Activated T-helper 9 cell treated with anti-CD3 and anti-CD28 coated beads, Interleukin-2, amount 50 U/mL, for 16 hours (primary cell): Measurements from ENCODE around the gene RPTOR.

ENCODE experiments used
- DNase-seq: peaks from one replicate; pipeline ENCODE4 v3.0.0-alpha.2; 2020; ENCODE audit warnings: low read depth

The RPTOR gene

DNA sequence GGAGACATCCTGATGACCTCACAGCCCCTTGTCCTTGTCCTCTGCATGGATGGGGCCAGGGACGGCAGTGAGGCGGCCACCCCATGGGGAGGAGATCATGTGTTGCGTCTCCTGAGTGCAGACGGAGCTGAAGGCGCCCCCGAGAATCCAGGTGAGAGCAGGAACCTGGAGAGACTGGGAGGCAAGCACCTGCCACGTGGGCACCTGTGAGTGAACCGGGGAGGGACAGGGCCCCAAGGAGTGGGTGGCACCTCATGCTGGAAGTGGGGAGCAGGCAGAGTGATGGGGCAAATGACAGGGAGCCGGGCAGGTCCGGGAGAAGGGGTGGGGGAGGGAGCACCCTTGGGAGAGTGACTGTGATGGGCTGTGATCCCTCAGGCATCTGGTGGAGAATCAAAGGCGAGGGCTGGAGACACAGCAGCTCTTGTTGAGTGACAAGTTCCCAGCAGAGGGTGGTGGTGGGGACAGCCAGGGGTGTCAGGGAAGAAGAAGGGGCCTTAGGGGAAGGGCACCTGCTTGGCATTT, 272.7 kb downstream of the RPTOR start:
- no peak for DNase-seq

DNA sequence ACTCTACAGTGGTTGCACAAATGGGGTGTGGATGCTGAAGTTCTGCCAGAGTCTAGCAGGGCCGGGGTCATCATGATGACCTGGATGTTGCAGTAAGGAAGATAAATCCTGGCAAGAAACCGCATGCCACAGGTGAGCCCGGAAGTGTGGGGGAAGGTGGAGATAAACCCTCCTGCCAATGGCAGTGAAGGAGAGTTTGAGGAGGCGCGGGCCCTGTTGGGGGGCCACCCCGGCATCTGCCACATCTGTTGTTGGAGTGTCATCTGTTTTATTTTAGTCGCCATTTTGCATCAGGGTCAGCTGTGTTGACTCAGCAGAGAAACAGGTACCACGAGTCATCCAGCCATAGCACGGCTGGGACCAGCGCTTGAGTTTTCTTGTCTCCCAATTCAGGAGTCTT, 273.2 kb downstream of the RPTOR start:
- DNase-seq: no peak

DNA sequence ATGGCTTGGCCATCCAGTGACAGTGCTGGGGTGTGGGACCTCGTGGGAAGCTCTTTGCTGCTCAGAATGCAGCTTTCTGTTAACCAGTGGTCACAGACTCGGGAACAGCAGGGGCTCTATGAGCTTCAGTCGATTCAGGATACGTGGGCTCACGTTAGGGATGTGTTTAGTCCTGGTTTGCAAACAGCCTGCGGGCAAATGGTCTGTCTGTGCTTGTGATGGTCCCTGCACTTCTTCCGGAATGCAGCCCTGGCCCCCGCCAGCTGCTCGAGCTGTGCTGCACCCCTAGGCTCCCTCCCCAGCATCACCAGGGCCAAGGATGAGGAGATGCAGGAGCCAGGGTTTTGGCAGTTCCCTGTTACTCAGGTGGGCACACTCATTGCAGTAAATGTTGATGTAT, 274.2 kb downstream of the RPTOR start:
- no peak for DNase-seq

DNA sequence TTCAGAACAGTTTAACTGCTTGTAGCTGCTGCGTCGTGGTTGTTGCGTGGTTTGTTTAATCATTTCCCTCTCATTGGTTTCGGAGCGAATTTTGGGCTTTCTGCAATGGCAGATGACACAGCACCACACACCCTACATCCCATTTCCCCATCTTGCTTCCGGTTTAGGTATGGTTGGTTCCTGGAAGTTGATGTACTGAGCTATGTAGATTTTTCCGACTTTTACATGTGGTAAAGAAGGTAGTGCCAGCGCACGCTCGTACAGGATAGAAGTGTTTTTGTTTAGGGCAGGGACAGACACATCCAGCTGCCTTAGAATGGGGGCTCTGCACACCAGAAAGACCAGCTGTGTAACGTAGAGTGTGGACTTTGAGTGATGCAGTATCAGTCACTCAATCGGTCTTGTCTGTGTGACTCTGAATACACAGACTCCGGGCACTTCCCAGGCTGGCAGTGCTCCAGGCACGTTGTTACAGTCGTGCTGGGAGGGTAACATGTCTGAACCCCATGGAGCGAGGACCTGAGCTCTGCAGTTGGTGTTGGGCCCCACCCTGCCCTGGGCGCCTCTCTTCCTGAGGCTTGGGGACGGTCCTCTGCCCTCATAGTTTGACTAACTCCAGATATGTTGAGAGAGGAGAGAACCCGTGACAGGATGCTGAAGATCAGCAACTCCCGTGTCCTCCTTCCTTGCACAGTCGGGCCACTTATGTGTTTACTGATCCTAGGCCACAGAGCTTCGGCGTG, 275.0 kb downstream of the RPTOR start:
- DNase-seq: no peak

DNA sequence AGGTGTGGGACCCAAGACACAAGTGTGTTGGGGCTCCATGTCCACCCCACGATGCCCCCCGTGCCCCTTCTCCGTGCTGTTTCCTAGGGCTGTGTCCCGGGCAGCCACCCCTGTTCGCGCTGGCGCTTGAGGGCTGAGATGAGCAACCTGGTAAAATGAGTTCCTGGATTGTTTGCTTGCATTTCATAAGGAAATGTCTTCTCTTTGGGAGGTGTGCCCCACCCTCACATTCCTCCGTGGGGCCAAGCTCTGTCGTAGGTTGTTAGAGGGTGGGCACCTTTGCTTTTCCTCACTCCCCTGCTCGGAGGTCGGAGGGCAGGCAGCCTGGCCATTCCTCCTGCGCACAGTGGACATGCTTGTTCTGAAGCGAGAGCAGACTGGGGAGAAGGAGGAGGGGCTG, 275.7 kb downstream of the RPTOR start:
- no peak for DNase-seq

DNA sequence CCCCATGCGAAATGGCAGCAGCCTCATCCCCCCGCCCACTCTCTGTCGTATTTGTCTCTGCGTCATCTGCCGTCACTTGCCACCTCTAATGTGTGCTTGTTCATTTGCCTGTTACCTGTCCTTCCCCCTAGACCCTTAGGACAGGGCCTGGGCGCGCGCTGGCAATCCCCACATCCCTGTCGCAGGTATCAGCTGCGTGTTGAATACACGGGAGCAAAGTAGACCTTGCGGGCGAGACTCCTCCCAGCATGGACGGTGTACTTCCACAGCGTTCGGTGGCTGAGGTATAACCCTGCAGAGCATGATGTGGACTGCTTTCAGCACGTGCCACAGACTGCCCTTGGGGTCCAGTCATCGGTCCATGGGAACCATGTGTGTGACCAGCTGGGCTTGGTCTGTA, 276.9 kb downstream of the RPTOR start:
- no peak for DNase-seq

DNA sequence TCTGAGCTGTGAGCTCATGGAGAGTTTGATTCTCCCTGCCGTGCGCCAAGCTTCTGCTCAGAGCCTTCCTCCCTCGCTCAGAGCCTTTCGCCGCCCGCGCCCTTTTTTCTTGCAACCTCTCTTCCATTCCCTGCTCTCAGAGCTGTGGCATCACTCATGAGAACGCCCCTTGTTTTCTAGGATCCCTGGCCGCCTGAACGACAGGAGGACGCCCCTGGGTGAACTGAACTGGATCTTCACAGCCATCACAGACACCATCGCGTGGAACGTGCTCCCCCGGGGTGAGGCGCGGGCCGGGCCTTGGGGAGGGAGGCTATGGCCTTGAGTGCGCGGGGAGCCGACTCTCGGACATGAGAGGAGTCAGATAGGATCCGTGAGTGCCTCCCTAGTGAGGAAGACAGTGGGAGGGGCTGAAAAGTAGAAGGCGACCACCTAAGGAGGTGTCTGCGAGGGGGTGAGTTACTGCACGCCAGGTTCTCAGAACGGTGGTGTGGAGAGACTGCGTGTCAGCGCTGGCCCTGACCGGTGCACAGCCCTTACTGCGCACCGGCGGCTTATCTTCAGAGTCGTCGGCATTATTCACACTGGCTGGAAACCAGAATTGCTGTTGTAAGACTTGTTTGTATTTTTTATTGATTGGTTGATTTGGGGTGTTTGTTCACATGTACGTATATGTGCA, 277.5 kb downstream of the RPTOR start:
- no peak for DNase-seq

DNA sequence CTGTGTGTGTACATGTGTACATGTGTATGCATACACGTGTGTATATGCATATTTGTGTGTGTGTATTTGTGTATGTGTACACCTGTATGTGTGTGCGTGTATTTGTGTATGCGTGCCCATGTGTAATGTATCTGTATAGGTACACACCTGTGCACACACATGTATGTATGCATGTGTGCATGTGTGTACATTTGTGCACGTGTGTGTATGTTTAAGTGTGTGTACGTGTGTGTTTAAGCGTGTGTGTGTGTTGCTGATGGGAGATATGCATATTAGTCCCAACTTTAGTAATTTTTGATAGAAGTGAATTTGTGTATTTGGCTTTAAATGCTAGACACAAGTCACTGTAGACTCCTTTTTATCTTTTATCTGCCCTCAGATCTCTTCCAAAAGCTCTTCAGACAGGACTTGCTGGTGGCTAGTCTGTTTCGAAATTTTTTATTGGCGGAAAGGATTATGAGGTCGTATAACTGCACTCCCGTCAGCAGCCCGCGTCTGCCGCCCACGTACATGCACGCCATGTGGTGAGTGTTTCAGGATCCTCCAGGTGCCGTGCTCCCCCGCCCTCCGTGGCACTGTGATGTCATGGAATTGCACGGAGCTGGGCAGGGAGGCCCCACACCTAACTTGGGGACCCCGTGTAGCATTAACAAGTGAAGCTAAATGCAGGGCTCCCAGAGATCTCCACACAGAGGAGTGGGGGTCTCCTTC, 278.2 kb downstream of the RPTOR start:
- DNase-seq: no peak

DNA sequence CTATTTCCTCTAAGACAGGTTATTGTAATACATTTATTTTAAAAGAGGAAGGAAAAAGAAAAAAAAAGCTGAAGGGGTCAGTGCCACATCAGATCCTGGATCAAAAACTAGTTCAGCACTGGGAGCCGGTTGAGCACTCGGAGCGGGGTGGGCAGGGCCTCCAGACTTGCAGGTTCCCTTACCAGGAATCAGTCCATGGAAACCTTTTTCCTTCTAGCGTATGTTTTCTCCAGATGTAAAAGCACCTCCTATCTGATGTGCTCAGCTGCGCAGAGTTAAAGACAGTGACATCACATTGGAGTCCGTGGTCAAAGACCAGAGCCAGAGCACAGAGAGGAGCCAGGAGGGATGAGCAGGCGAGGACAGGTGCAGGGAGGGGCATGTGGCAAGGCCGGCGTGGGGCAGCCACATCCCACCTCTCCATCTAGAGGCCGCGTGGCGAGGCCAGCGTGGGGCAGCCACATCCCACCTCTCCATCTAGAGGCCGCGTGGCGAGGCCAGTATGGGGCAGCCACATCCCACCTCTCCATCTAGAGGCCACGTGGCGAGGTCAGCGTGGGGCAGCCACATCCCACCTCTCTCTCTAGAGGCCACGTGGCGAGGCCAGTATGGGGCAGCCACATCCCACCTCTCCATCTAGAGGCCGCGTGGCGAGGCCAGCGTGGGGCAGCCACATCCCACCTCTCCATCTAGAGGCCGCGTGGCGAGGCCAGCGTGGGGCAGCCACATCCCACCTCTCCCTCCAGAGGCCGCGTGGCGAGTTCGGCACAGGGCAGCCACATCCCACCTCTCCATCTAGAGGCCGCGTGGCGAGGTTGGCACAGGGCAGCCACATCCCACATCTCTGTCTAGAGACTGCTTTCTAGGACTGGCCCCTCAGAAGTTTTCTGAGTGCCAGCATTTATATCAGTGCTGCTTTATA, 280.2 kb downstream of the RPTOR start:
- no peak for DNase-seq

DNA sequence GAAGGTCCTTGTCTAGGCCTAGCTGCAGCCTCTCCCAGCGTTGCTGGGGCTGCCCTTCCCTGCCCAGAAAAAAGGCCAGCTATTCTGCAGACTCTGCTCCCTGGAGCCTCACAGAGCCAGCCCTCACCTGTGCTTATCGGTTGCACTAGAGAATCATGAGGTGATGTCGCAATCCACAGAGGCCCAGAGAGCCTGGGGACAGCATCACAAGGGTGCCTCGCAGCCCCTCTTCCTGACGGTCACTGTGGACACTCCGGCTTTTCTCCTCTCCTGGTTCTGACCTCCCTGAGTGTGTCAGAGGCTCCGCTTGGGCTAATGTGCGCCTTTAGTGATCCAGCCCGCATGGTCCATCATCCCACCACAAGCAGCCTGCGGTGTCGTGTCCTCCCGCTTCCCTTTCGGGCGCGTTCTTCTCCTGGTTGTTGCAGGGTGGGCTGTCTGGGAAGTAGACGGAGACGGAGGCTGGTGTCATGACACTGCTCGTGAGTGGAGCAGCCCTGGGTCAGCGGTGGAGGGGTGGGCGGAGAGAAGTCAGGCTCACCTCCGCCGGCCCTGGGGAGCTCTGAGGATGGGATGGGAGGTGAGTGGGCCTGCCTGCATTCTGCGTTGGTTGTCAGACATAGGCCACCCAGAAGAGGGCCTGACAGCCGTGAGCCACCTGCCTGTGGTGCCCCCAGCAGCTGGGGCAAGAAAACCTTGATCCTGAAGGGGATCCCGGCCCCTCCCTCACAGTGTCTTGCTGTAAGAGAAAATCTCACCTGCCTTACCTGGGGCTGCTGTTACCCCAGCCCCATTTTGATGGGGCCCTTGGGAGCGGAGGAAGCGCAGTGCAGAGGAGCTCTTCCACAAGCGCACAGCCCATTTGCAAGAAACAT, 281.1 kb downstream of the RPTOR start:
- DNase-seq: no peak

DNA sequence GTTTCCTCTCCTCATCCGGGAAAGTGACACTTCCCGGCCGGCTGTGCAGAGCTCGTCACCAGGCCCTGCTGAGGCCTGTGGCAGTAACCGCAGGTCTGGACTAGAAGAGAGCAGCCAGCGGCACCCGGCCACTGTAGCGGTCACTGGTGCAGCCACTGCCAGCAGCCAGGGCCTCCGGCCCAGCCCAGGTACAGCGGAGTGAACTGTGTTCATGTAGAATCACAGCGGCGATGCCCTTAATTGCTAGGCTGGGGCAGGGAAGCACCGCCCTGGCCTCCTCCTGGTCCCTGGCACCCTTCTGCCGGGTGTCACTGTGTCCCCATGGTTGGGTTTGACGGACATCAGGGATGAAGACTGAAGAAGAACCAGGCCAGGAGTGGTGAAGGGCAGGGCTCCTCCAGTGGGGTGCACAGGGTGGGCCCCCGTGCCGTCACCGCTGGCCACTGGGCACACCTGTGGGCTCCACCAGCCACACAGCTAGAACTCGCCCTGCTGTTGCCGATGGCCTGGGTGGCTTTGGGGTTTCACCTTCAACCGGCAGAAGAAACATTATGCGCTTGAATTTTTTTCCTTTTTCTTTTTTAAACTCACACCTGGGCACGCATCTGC, 281.8 kb downstream of the RPTOR start:
- DNase-seq: no peak

DNA sequence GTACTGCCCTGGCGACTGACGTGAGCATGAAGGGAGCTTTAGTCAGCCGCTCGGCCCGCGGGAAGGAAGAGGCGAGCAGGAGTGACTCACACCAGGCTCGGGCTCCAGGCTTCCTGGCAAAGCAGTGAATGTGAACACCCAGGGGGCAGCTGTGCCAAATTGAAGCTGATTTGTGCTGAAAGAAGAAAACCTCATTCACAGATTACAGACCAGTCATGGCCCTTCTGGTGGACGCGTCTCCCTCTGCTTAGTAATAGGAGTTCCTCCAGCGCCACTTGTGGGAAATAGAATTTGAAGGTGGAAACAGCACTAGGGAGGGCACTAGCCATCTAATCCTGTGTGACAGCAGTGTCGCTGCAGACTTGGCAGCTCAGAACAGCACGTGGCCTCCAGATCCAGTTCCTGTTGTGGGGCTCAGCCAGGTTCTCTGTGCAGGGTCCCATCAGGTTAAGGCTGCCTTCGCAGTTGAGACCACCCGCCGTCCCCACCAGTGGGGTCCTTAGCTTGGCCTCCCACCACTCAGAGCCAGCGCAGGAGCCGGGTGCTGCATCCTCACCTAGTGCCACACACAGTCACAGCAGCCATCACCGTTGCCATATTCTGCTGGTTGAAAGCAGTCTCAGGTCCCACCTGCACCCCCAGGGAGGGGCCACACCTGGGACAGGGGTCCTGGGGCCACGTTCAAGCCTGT, 282.5 kb downstream of the RPTOR start:
- DNase-seq: no peak

DNA sequence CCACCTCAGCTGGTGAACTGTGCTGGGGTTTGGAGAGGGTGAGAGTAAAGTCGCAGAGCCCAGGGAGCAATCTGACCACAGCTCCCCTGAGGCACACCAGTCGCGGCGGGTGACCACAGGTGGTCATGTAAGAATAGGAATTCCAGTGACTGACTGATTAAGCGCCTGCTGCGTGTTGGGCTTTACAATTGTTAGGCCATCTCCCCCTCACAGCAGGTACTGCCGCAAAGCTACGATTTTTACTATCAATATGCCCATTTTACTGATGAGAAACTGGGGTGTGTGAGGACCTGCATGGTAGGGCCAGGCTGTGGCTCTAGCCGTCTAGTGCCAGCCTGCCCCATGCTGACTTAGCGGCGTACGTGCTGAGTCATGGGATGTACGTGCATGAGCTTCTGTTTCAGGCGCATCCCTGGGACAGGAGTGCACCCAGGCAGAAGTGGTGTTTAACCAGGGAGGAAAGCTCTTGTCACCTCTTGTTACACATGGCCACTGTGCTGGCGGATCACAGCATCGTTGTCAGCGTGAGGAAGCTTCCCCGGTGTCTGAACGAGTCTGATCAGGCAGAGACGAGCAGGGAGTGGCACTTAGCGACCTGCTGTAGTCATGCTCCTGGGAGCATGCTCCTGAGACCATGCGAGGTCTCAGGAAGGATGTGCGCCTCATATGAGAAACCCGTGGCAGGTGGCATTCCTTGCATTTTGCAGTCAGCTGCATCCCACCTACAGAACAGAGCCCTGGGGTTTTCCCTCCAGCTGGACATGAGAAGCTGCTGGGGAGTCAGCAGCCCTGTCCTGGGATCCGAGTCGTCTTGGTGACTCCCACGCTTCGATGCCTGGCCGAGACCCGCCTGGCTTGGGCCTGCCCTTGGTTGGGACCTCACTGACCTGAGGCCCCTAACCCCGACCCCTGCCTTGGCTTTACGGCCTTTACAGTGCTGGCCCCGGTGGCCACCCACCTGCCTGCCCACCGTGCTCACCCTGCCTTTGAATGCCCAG, 283.3 kb downstream of the RPTOR start:
- no peak for DNase-seq

DNA sequence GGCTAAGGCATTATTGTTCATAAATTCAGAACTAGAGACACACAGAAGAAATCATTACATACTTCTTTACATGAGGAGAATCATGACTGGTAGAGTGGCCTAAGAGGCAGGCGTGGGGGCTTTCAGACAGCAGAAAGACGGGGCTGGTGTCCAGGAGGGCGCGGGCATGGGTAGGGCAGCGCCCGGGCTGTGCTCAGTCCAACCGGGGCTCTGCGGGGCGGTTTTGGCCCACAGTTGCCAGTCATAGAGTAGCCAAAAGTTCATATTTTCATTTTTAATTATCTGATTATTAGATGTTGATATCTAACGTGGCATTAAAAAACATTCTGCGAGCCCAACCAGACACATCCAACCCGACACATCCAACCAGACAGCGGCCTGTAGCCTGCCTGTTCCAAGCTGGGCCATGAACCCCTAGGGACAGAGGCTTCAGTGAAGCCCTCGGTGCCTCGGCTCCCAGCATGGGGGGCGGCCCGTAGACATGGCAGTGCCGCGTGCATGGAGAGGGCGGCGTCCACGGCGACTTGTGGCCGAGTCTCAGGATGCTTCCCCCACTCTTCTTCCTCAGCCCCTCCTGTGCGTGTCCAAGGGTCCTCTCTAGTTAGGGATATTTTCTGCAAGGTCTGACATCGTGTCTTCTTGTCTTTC, 284.7 kb downstream of the RPTOR start:
- no peak for DNase-seq

DNA sequence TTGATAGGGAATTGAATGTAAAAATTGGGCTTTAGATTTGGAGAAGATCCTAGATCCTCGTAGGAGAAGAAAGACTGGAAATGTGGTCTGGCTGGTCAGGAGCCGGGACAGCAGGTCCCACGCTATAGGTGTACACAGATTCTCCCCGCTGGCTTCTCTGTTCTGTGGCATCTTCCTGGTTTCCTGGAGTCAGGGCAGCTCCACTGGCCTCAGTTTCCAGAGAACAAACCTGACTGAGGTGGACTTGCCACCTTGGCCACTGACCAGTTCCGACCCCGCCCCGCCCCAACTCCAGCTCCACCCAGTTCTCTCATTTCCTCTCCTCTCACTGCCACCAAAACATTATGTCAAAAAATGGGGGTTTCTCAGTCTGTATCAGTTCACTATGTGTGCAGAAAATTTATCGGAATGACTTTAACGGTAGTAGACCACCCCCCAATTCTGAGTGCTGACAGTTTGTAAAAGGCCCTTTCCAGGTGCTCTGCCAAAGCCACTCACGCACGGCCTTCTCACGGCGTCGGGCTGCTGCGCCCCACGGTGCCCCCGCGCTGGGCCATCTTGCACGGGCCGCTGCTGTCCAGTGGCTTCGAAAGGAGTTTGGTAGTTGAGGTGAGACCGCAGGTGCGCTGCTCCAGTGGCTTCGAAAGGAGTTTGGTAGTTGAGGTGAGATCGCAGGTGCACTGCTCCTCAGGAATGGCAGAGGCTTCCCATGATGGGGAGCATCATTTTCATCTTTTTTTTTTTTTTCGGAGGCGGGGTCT, 285.6 kb downstream of the RPTOR start:
- no peak for DNase-seq

DNA sequence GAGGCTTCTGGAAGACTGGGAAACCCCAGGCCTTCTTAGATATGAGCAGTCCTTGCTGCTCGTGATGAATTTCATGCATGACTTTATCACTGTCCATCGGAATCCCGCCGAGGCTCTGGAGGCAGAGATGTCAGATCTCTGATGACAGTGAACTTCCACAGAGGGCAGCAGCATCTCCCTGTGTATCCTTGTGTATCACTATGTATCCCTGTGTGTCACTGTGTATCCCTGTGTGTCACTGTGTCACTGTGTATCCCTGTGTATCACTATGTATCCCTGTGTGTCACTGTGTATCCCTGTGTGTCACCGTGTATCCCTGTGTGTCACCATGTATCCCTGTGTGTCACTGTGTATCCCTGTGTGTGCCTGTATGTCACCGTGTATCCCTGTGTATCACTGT, 286.9 kb downstream of the RPTOR start:
- no peak for DNase-seq

DNA sequence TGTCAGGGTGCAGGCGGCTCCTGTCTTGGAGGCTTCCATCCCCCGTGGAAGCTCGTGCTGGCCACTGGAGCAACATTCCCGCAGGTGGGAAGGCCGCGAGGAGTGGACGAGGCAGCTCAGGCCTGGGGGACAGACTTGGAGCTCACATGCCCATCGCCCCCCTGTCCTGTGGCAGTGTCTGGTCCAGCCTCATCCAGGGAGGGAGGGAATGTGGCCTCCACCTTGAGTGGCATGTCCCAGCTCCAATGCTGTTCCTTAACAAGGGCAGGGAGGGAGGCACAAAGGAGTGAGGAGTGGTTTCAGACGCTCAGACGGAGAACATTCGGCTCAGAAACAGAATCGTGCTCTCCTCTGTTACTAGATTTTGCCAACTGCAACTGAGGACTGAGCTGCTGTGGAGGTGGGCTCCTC, 287.6 kb downstream of the RPTOR start:
- no peak for DNase-seq
